BJ (cell line): Measurements from ENCODE around the gene BLCAP. TPM values are rescaled to one million over a fixed set of nuclear protein-coding genes. Genes with fewer than 3 reads are reported as not detected.
A peak's percentile ranks its signal among the peaks of the same experiment; 100 is the strongest.

Experiments
- CTCF ChIA-PET: fragments of 350-600 bp; formaldehyde crosslinking; extraction: SDS; loops from one replicate; lab custom pipeline; 2021; ENCODE audit warnings: antibody characterized with exemption, inconsistent platforms; lab: Yijun Ruan, JAX
- POLR2A ChIA-PET: fragments of 300-600 bp; sonication (Branson Sonifier 250); formaldehyde crosslinking; extraction: SDS; loops from one replicate; lab custom pipeline; 2021; ENCODE audit warnings: antibody characterized with exemption; lab: Charles Lee
- DNase-seq: peaks from one replicate; pipeline ENCODE4 v3.0.0-alpha.2; 2011; ENCODE audit warnings: low read depth
- H3K27me3 ChIP-seq: 2 replicates; pipeline ENCODE4 v1.6.0; 2011; ENCODE audit warnings: low read length; ENCODE audit not compliant: control insufficient read depth, insufficient read depth
- H3K36me3 ChIP-seq: 2 replicates; pipeline ENCODE4 v1.5.1; 2011; ENCODE audit warnings: low read length; ENCODE audit not compliant: control insufficient read depth, insufficient read depth
- H3K4me3 ChIP-seq: 2 replicates; pipeline ENCODE4 v1.5.1; 2011; ENCODE audit warnings: low read depth, mild to moderate bottlenecking, control low read depth, low read length
- polyA plus RNA-seq: library from polyadenylated mRNA; depleted of rRNA; stranded (reverse); fragments of >200 nt; gene quantifications from 2 replicates; pipeline ENCODE4 v1.2.3, GENCODE V29; 2011
- TF ChIP-seq, protein P1 (sequence below): IDR thresholded peaks from 2 replicates; pipeline ENCODE4 v1.5.1; 2011; ENCODE audit warnings: low read depth, mild to moderate bottlenecking, control low read depth, inconsistent platforms, low read length, moderate library complexity; ENCODE audit not compliant: insufficient read depth

Gene BLCAP
- polyA plus RNA-seq, 1 experiment = 98.7 TPM

DNA sequence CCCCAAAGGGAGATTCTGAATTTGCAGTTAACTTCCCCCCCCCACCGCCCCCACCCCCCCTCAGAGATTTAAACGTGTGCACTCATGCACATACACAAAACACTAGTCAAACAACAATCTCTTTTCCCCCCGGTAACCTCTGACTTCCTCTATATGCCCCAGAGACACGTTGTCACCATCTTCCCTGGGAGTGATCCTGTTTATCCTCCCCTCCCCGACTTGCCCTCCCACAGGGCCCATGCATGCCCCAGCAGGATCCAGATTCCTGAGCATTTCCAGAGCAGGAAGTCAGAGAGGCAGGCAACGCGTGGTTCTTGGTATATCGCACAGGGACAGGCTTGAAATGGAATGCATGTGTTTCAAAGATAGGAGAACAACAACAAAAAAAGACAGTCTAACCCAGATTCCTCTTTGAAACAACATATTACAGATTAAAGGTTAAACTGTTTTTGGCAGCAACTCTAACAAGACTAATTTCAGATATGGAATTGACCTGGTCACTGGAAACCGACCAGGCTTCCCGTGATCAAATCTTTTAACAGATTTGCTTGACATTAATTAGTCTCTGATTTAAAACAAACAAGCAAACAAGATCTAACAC, 1.3 kb downstream of the BLCAP start:
- POLR2A ChIA-PET = no interaction called here
- CTCF ChIA-PET = interaction anchor here (1.7 kb wide), 1 partner anchor 141 kb away, joined by 4 read pairs; no protein-coding TSS in a partner anchor
- no peaks in the 10 kb centered on the region for H3K27me3 ChIP-seq
- TF ChIP-seq, protein P1, sequence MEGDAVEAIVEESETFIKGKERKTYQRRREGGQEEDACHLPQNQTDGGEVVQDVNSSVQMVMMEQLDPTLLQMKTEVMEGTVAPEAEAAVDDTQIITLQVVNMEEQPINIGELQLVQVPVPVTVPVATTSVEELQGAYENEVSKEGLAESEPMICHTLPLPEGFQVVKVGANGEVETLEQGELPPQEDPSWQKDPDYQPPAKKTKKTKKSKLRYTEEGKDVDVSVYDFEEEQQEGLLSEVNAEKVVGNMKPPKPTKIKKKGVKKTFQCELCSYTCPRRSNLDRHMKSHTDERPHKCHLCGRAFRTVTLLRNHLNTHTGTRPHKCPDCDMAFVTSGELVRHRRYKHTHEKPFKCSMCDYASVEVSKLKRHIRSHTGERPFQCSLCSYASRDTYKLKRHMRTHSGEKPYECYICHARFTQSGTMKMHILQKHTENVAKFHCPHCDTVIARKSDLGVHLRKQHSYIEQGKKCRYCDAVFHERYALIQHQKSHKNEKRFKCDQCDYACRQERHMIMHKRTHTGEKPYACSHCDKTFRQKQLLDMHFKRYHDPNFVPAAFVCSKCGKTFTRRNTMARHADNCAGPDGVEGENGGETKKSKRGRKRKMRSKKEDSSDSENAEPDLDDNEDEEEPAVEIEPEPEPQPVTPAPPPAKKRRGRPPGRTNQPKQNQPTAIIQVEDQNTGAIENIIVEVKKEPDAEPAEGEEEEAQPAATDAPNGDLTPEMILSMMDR = no peak
- no peak for DNase-seq
- peak overlapping the region; percentile 94 for H3K4me3 ChIP-seq
- H3K36me3 ChIP-seq = no peaks in the 10 kb centered on the region

DNA sequence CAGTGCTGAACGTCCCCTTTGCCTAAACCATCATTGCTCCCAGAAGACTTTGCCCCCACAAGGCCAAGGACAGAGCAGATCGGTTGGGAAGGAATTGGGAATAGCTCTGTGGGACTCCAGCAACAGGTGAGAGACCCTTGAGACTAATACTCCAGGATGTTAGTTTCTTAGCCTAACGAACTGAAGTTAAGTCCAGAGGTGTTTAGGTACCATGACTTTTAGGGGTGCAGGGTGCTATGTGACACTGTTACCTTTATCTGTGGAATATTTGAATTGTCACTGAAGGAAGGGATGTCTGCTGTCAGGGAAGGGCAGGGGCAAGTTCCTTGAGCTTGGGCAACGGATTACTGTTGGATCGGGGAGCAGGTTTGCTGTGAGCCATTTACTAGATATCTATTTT, 1.9 kb downstream of the BLCAP start:
- Histone ChIP-seq H3K4me3 (peak overlapping the region; percentile 94), H3K36me3 (no peaks in the 10 kb centered on the region; the same call in 1 of the 2 replicates), H3K27me3 (no peaks in the 10 kb centered on the region)
- TF ChIP-seq, protein P1 = no peak
- ChIA-PET CTCF (interaction anchor here (0.7 kb wide), 1 partner anchor 298 kb away, joined by 3 read pairs; no protein-coding TSS in a partner anchor), POLR2A (no interaction called here)
- DNase-seq = no peak

DNA sequence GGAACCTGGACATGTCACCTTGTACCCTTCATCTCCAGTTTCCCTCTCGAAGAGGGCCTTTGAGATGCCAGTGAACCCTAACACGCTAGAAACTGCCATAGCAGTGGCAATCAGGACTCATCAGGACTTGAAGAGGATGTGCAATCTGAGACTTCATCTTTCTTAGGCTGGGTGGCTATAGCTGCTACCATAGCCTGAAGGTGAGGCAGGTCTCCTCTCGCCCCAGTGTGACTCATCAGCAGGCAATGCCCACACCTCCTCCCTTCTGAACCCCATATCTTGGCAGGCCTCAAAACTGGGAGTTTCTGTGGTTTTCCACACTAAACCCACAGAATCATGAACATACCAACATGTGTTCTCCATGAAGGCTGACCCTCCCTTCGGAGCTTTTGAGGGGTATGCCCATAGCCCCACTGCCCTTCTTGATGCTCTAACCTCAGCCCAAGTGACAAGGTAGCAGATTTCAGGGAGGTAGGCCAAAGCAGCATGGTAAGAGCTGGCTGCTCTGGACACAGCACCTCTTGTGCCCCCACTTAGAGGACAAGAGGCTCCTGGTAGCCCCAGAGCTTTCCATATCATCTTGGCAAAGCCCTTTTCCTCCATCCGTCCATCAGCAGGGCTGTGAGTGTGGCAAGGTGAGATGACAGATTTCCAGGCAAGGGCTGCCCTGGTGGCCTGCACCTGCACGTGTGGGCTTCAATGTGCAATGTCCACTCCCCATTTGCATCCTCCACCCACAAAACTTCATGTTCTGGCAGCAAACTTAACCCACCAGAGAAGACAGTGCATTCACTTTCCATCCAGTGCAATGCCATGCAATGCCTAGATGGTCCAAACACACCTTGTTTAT, 2.6 kb downstream of the BLCAP start:
- H3K27me3 ChIP-seq = no peaks in the 10 kb centered on the region
- CTCF ChIA-PET = interaction anchor here (0.7 kb wide), 1 partner anchor 297 kb away, joined by 3 read pairs; no protein-coding TSS in a partner anchor
- POLR2A ChIA-PET = no interaction called here
- H3K4me3 ChIP-seq = no peak overlapping the region
- no peak for DNase-seq
- TF ChIP-seq, protein P1 = no peak
- no peaks in the 10 kb centered on the region; the same call in 1 of the 2 replicates for H3K36me3 ChIP-seq

DNA sequence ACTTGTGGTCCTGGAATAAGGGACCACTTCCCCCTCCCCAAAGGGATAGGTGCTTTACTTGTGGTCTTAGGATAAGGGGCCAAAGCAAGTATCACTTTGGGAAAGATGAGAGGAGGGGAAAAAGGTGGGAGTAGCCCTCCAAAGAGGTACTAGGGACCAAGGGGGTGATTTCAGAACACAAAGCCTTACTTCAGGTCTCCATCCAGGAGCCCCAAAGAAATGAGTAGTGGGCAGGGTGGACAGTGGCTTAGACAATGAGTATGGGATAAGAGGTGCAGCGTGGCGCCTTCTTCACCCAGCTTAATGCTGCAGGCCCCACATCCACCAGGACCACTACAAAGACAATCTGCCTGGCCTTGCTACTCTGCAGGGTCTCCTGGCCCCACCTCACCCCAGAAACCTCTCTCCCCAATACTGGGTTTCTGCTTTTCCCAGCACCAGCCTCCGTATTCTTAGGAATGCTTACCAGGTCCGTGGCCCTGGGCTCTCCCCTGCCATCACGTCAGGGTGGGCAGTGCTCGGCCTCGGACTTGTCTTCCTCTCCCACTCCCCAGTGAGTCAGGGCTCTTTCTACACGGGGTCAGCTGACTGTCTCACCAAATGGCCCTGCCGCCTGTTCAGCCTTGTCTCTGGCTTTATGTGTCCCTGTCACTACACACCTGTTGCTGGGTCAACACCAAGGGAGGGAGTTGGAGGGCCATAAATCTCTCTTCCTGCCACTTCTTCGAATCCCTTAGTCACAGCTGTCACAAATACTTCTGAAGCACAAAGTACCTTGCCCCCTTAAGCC, 3.6 kb downstream of the BLCAP start:
- H3K36me3 ChIP-seq = no peaks in the 10 kb centered on the region; the same call in 1 of the 2 replicates
- CTCF ChIA-PET = interaction anchor here (0.6 kb wide), 1 partner anchor 24 kb away, joined by 3 read pairs; no protein-coding TSS in a partner anchor
- TF ChIP-seq, protein P1 = no peak
- POLR2A ChIA-PET = no interaction called here
- no peak overlapping the region for H3K4me3 ChIP-seq
- no peaks in the 10 kb centered on the region for H3K27me3 ChIP-seq
- DNase-seq = no peak
